Measurements from ENCODE around the gene LITAFD.

- no peak for TF ChIP-seq EZH2phosphoT487 (IDR thresholded peaks at IDR 0.05; ENCODE audit: borderline replicate concordance, low read length)
- TF ChIP-seq CTCF (conservative IDR thresholded peaks at IDR 0.05; ENCODE audit: low read depth, low read length), result no peak
Observed at GRCh38 chr16:8846401-8846932, 35.7 kb upstream of the LITAFD start.

Data from PC-3 (cell line).